ENCODE measurements around the gene ZSCAN23.

Gene ZSCAN23

GRCh38 chr6:28443112-28443773 lies at the start of gene ZSCAN23:
ZSCAN23 (minus strand) TSS chr6:28443491; CDS start chr6:28436266, 7,225 bp downstream.
- peak; percentile 39 for DNase-seq (ENCODE audit: low read depth)
- H3K4me3 ChIP-seq (ENCODE audit: low read length) = peak within 1 kb of the TSS; percentile 89
- TF ChIP-seq, protein P1, sequence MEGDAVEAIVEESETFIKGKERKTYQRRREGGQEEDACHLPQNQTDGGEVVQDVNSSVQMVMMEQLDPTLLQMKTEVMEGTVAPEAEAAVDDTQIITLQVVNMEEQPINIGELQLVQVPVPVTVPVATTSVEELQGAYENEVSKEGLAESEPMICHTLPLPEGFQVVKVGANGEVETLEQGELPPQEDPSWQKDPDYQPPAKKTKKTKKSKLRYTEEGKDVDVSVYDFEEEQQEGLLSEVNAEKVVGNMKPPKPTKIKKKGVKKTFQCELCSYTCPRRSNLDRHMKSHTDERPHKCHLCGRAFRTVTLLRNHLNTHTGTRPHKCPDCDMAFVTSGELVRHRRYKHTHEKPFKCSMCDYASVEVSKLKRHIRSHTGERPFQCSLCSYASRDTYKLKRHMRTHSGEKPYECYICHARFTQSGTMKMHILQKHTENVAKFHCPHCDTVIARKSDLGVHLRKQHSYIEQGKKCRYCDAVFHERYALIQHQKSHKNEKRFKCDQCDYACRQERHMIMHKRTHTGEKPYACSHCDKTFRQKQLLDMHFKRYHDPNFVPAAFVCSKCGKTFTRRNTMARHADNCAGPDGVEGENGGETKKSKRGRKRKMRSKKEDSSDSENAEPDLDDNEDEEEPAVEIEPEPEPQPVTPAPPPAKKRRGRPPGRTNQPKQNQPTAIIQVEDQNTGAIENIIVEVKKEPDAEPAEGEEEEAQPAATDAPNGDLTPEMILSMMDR (conservative IDR thresholded peaks at IDR 0.05; ENCODE audit: low read depth, low read length) = no peak

DNA sequence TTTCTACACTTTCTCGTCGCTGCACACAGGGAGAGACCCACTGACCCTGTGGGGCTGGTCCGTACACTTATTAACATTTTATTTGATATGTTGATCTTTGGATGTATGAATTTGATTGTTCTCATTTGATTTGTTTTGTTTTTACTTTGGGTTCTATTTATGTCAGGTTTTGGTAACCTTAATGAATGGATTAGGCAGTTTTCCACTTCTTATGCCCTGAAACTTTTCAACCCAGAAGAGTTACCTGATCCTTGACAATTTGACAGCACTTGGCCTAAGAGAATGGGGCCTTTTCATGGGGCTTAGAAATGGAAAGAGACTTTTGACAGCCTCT lies 48.7 kb upstream of the ZSCAN23 start:
- H3K4me3 ChIP-seq (ENCODE audit: low read length) = no peak overlapping the region
- TF ChIP-seq, protein P1 (conservative IDR thresholded peaks at IDR 0.05; ENCODE audit: low read depth, low read length) = no peak
- no peak for DNase-seq (ENCODE audit: low read depth)

- TF ChIP-seq, protein P1 (conservative IDR thresholded peaks at IDR 0.05; ENCODE audit: low read depth, low read length) = no peak
- peak overlapping the region; percentile 73 for H3K4me3 ChIP-seq (ENCODE audit: low read length)
- DNase-seq (ENCODE audit: low read depth) = no peak
Measured at GRCh38 chr6:28490205-28490890, 47.1 kb upstream of the ZSCAN23 start.

GRCh38 chr6:28489366-28490204 lies 46.3 kb upstream of the ZSCAN23 start:
- TF ChIP-seq, protein P1 (conservative IDR thresholded peaks at IDR 0.05; ENCODE audit: low read depth, low read length) = no peak
- H3K4me3 ChIP-seq (ENCODE audit: low read length) = peak overlapping the region; percentile 73
- DNase-seq (ENCODE audit: low read depth) = peak; percentile 47

DNA sequence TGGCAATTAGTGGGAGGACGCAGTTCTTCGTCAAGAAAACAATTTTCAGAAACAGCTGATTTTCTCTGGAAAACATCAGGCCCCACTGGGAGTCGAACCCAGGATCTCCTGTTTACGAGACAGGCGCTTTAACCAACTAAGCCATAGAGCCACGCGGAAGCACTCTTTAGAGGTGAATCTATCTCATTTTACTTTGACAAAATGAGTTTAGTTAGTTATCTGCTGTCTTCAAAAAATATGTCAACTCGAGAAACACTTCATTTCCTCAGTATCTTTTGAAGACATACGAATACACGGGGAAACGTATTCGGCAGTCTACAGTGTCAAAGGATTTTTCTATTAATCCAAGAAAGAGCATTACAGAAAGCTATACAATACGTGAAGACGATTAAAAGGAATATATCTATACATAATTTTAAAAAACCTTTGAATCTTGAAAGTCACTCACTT lies 45.6 kb upstream of the ZSCAN23 start:
- TF ChIP-seq, protein P1 (conservative IDR thresholded peaks at IDR 0.05; ENCODE audit: low read depth, low read length) = no peak
- peak; percentile 16 for DNase-seq (ENCODE audit: low read depth)
- peak overlapping the region; percentile 73 for H3K4me3 ChIP-seq (ENCODE audit: low read length)

DNA sequence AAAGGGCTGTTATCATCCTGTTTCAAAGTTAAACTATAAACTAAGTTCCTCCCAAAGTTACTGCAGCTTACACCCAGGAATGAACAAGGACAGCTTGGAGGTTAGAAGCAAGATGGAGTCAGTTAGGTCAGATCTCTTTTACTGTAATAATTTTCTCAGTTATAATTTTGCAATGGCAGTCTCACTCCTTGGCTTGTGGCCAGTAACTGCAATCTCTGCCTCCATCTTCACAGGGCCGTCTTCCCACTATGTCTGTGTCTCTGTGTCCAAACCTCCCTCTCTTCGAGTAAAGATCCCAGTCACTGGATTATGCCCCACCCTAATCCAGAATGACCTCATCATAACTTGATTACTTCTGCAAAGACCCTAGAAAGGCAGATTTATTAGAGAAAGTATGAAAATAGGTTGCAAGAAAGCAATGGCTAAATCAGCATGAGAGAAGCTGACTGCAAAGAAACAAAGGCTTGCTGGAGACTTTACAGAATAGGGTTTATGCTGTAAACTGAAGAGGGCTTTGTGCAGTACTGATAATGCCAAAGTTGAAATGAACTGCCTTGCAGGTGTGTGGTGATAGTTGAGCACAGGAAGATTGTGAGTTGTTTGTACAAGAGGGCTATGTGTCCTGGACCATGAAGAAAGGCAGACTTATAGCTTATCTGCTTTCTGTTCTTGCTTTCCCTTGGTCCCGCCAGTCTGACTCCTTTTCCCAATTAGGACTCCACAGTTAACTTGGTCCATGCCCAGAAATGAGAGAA lies 43.9 kb upstream of the ZSCAN23 start:
- DNase-seq (ENCODE audit: low read depth) = no peak
- TF ChIP-seq, protein P1 (conservative IDR thresholded peaks at IDR 0.05; ENCODE audit: low read depth, low read length) = no peak
- H3K4me3 ChIP-seq (ENCODE audit: low read length) = no peak overlapping the region

All from retinal pigment epithelial cell (primary cell).